MG63 (cell line): ENCODE data around the gene PSTPIP1. TPM values are rescaled to one million over a fixed set of nuclear protein-coding genes. Genes with fewer than 3 reads are reported as not detected.
A peak's percentile ranks its signal among the peaks of the same experiment; 100 is the strongest.
"Not testable (repeated sequence)": the region's sequence is repeated elsewhere in the genome, so short reads cannot be mapped to it uniquely, and the experiment has no call there.

Experiments
- DNase-seq: peaks from one replicate; pipeline ENCODE4 v3.0.0-alpha.2; 2020
- H3K27me3 ChIP-seq: fragments of 250-450 bp; sonication (Bioruptor Pico); 2 replicates; pipeline ENCODE4 v1.5.1; 2020; ENCODE audit warnings: mild to moderate bottlenecking, moderate library complexity
- H3K36me3 ChIP-seq: fragments of 250-450 bp; sonication (Bioruptor Pico); 2 replicates; pipeline ENCODE4 v1.5.1; 2020; ENCODE audit warnings: mild to moderate bottlenecking, moderate library complexity
- H3K4me3 ChIP-seq: fragments of 250-450 bp; sonication (Bioruptor Pico); 2 replicates; pipeline ENCODE4 v1.5.1; 2020; ENCODE audit warnings: mild to moderate bottlenecking, moderate library complexity
- H3K9me3 ChIP-seq: fragments of 250-450 bp; sonication (Bioruptor Pico); 2 replicates; pipeline ENCODE4 v1.5.1; 2020; ENCODE audit warnings: mild to moderate bottlenecking, moderate library complexity
- total RNA-seq: library from RNA; depleted of rRNA; stranded (reverse); fragments of >200 nt; shearing (Covaris generic); gene quantifications from 2 replicates; pipeline ENCODE4 v1.2.3, GENCODE V29; 2014; ENCODE audit warnings: low replicate concordance; rRNA removed

Gene PSTPIP1
- not detected in 2 replicates for total RNA-seq

- H3K4me3 ChIP-seq = no peak within 1 kb of the TSS
- H3K27me3 ChIP-seq = no peaks in the 10 kb centered on the region
- H3K36me3 ChIP-seq = no peaks in the 10 kb centered on the region
- DNase-seq = no peak
- H3K9me3 ChIP-seq = no peaks in the 10 kb centered on the region
These were observed at the start of gene PSTPIP1 for GRCh38 chr15:76994971-76995945. PSTPIP1 (plus strand) TSS chr15:76995126; CDS start chr15:76995574, 448 bp downstream.

- Histone ChIP-seq H3K27me3 (no peaks in the 10 kb centered on the region), H3K36me3 (peaks cover 31% of the 10 kb centered on the region), H3K4me3 (no peak overlapping the region), H3K9me3 (no peaks in the 10 kb centered on the region)
- no peak for DNase-seq
These were observed 49.3 kb upstream of the PSTPIP1 start for GRCh38 chr15:76945494-76946093.

- H3K4me3 ChIP-seq = no peak overlapping the region
- no peak for DNase-seq
- no peaks in the 10 kb centered on the region for H3K27me3 ChIP-seq
- H3K9me3 ChIP-seq = no peaks in the 10 kb centered on the region
- H3K36me3 ChIP-seq = peaks cover 35% of the 10 kb centered on the region
These were observed 47.5 kb upstream of the PSTPIP1 start for GRCh38 chr15:76947454-76947853.

GRCh38 chr15:76951220-76951619 lies 43.7 kb upstream of the PSTPIP1 start:
- H3K27me3 ChIP-seq = no peaks in the 10 kb centered on the region
- H3K36me3 ChIP-seq = peaks cover 21% of the 10 kb centered on the region
- DNase-seq = no peak
- no peaks in the 10 kb centered on the region for H3K9me3 ChIP-seq
- H3K4me3 ChIP-seq = no peak overlapping the region

GRCh38 chr15:76953913-76954312 lies 41.0 kb upstream of the PSTPIP1 start:
- Histone ChIP-seq H3K36me3 (peaks cover 10% of the 10 kb centered on the region), H3K4me3 (no peak overlapping the region), H3K9me3 (no peaks in the 10 kb centered on the region), H3K27me3 (no peaks in the 10 kb centered on the region)
- no peak for DNase-seq

- Histone ChIP-seq H3K36me3 (0 out of 2 replicates have a peak, but pooled peaks cover 4% of the 10 kb centered on the region), H3K4me3 (no peak overlapping the region), H3K9me3 (no peaks in the 10 kb centered on the region), H3K27me3 (no peaks in the 10 kb centered on the region)
- no peak for DNase-seq
These were observed 40.2 kb upstream of the PSTPIP1 start for GRCh38 chr15:76954744-76955143.

GRCh38 chr15:76961268-76962011 lies 33.5 kb upstream of the PSTPIP1 start:
- Histone ChIP-seq H3K27me3 (peaks cover 7% of the 10 kb centered on the region; the same call in 1 of the 2 replicates), H3K9me3 (no peaks in the 10 kb centered on the region), H3K36me3 (no peaks in the 10 kb centered on the region), H3K4me3 (no peak overlapping the region)
- DNase-seq = no peak

- no peak for DNase-seq
- no peaks in the 10 kb centered on the region for H3K36me3 ChIP-seq
- H3K4me3 ChIP-seq = no peak overlapping the region
- H3K27me3 ChIP-seq = peaks cover 7% of the 10 kb centered on the region; the same call in 1 of the 2 replicates
- no peaks in the 10 kb centered on the region for H3K9me3 ChIP-seq
These were observed 32.5 kb upstream of the PSTPIP1 start for GRCh38 chr15:76962337-76963013.

GRCh38 chr15:76963596-76963995 lies 31.3 kb upstream of the PSTPIP1 start:
- Histone ChIP-seq H3K36me3 (no peaks in the 10 kb centered on the region), H3K27me3 (peaks cover 7% of the 10 kb centered on the region; the same call in 1 of the 2 replicates), H3K9me3 (no peaks in the 10 kb centered on the region), H3K4me3 (no peak overlapping the region)
- DNase-seq = no peak

- Histone ChIP-seq H3K9me3 (no peaks in the 10 kb centered on the region), H3K36me3 (no peaks in the 10 kb centered on the region), H3K27me3 (peaks cover 7% of the 10 kb centered on the region; the same call in 1 of the 2 replicates), H3K4me3 (no peak overlapping the region)
- no peak for DNase-seq
These were observed 30.8 kb upstream of the PSTPIP1 start for GRCh38 chr15:76964157-76964556.

- DNase-seq = peak; percentile 23
These were observed 28.9 kb upstream of the PSTPIP1 start for GRCh38 chr15:76966051-76966450.

GRCh38 chr15:76967067-76967466 lies 27.9 kb upstream of the PSTPIP1 start:
- H3K4me3 ChIP-seq = no peak overlapping the region
- H3K9me3 ChIP-seq = no peaks in the 10 kb centered on the region
- peaks cover 7% of the 10 kb centered on the region; the same call in 1 of the 2 replicates for H3K27me3 ChIP-seq
- no peaks in the 10 kb centered on the region for H3K36me3 ChIP-seq
- DNase-seq = no peak

More at GRCh38 chr15:76966051-76966450, 28.9 kb upstream of the PSTPIP1 start:
- not testable (repeated sequence) for H3K36me3 ChIP-seq, H3K9me3 ChIP-seq, H3K4me3 ChIP-seq, H3K27me3 ChIP-seq

GRCh38 chr15:76968306-76968705 lies 26.6 kb upstream of the PSTPIP1 start:
- no peaks in the 10 kb centered on the region for H3K36me3 ChIP-seq
- peak; percentile 21 for DNase-seq
- no peak overlapping the region for H3K4me3 ChIP-seq
- H3K9me3 ChIP-seq = no peaks in the 10 kb centered on the region
- peaks cover 7% of the 10 kb centered on the region; the same call in 1 of the 2 replicates for H3K27me3 ChIP-seq

- DNase-seq = no peak
- no peaks in the 10 kb centered on the region for H3K9me3 ChIP-seq
- H3K4me3 ChIP-seq = no peak overlapping the region
- no peaks in the 10 kb centered on the region; the same call in 1 of the 2 replicates for H3K27me3 ChIP-seq
- H3K36me3 ChIP-seq = no peaks in the 10 kb centered on the region
These were observed 22.3 kb upstream of the PSTPIP1 start for GRCh38 chr15:76972389-76973361.

- Histone ChIP-seq H3K27me3 (no peaks in the 10 kb centered on the region; the same call in 1 of the 2 replicates), H3K9me3 (no peaks in the 10 kb centered on the region), H3K4me3 (no peak overlapping the region), H3K36me3 (no peaks in the 10 kb centered on the region)
- DNase-seq = peak; percentile 57
These were observed 21.6 kb upstream of the PSTPIP1 start for GRCh38 chr15:76973362-76973743.
